Endothelial cell of umbilical vein (primary cell): ENCODE measurements around the gene VGLL4. TPM values are rescaled to one million over a fixed set of nuclear protein-coding genes. Genes with fewer than 3 reads are reported as not detected.

ENCODE experiments used
- BruUV-seq: library from RNA; stranded (reverse); fragments of 400-500 nt; replicated peaks from 2 replicates; lab custom pipeline; 2021; lab: Mats Ljungman, UMichigan
- CTCF ChIA-PET: fragments of 300-600, 350-600 bp; sonication (Branson Sonifier 250); formaldehyde crosslinking; loops from one replicate; lab custom pipeline; 2021; ENCODE audit warnings: antibody characterized with exemption, inconsistent platforms; lab: Charles Lee
- POLR2A ChIA-PET: fragments of 300-600, 350-600 bp; sonication (Branson Sonifier 250); formaldehyde crosslinking; loops from one replicate; lab custom pipeline; 2021; ENCODE audit warnings: antibody characterized with exemption, inconsistent platforms; lab: Charles Lee
- DNase-seq: peaks from one replicate; pipeline ENCODE4 v3.0.0-alpha.2; 2011; ENCODE audit warnings: low read depth, low spot score
- FAIRE-seq: peaks from 2 replicates; lab custom pipeline; 2011; peaks lifted over from hg19 to GRCh38; lab: Jason Lieb, UNC
- H2AFZ ChIP-seq: 2 replicates; pipeline ENCODE4 v1.6.0; 2012; ENCODE audit warnings: low read depth, low read length, control low read depth, inconsistent platforms
- H3K27ac ChIP-seq: 2 replicates; pipeline ENCODE4 v1.5.1; 2011; ENCODE audit warnings: low read depth, mild to moderate bottlenecking, control low read depth, low read length, moderate library complexity; ENCODE audit not compliant: insufficient read depth
- H3K27me3 ChIP-seq, 2 experiments: 2 replicates each; pipeline versions ENCODE4 v1.6.0 to v1.6.1; 2011; ENCODE audit warnings: low read length in 2 of 2, mixed read lengths in 1 of 2; ENCODE audit not compliant: control insufficient read depth in 2 of 2, insufficient read depth in 2 of 2
- H3K36me3 ChIP-seq, 2 experiments: 2 replicates in 1 of 2; 3 replicates in 1 of 2; pipeline ENCODE4 v1.5.1; 2011; ENCODE audit warnings: low read length in 2 of 2, mild to moderate bottlenecking in 1 of 2, moderate library complexity in 1 of 2; ENCODE audit not compliant: control insufficient read depth in 2 of 2, insufficient read depth in 2 of 2; ENCODE audit errors: extremely low read depth in 1 of 2
- H3K4me1 ChIP-seq: 3 replicates; pipeline ENCODE4 v1.5.1; 2011; ENCODE audit warnings: mild to moderate bottlenecking, low read length; ENCODE audit not compliant: control insufficient read depth, insufficient read depth; ENCODE audit errors: extremely low read depth
- H3K4me2 ChIP-seq: 2 replicates; pipeline ENCODE4 v1.6.1; 2011; ENCODE audit warnings: low read length, control low read depth, mixed read lengths; ENCODE audit not compliant: insufficient read depth
- H3K4me3 ChIP-seq, 3 experiments: fragments of 200-600 bp in 1 of 3; sonication (generic), shearing (Covaris generic) in 1 of 3; replicated peaks in 1 of 3; 2 replicates each; pipeline ENCODE4 v1.5.1; 2011 to 2016; ENCODE audit warnings: control low read depth in 3 of 3, low read length in 3 of 3, mild to moderate bottlenecking in 2 of 3, inconsistent platforms in 1 of 3, low read depth in 1 of 3, moderate library complexity in 1 of 3; ENCODE audit not compliant: insufficient read depth in 1 of 3
- H3K79me2 ChIP-seq: 2 replicates; pipeline ENCODE4 v1.6.0; 2012; ENCODE audit warnings: low read length, inconsistent platforms; ENCODE audit not compliant: control insufficient read depth, insufficient read depth
- H3K9ac ChIP-seq: replicated peaks from 2 replicates; pipeline ENCODE3; 2011; ENCODE audit warnings: low read length, control low read depth; ENCODE audit not compliant: insufficient read depth; ENCODE audit errors: extremely low read depth
- H3K9me1 ChIP-seq: replicated peaks from 3 replicates; pipeline ENCODE4 v1.6.0; 2011; ENCODE audit warnings: mild to moderate bottlenecking, low read length; ENCODE audit not compliant: control insufficient read depth, insufficient read depth; ENCODE audit errors: extremely low read depth
- H3K9me3 ChIP-seq: replicated peaks from 2 replicates; pipeline ENCODE4 v1.5.1; 2012; ENCODE audit warnings: low read length, inconsistent platforms; ENCODE audit not compliant: control insufficient read depth, insufficient read depth
- H4K20me1 ChIP-seq: replicated peaks from 2 replicates; pipeline ENCODE3; 2011; ENCODE audit warnings: mild to moderate bottlenecking, low read length; ENCODE audit not compliant: control insufficient read depth, insufficient read depth; ENCODE audit errors: extremely low read depth
- EZH2 ChIP-seq: IDR thresholded peaks from 2 replicates; pipeline ENCODE4 v1.6.1; 2012; ENCODE audit warnings: borderline replicate concordance, low read depth, mild to moderate bottlenecking, moderate library complexity, low read length, inconsistent platforms; ENCODE audit not compliant: severe bottlenecking
- FOS ChIP-seq: IDR thresholded peaks from 2 replicates; pipeline ENCODE4 v1.6.1; 2011; ENCODE audit warnings: mild to moderate bottlenecking, low read length, moderate library complexity, borderline replicate concordance; ENCODE audit not compliant: insufficient read depth
- GATA2 ChIP-seq: IDR thresholded peaks from 2 replicates; pipeline ENCODE4 v1.7.0; 2011; ENCODE audit warnings: low read depth, mild to moderate bottlenecking, moderate library complexity, mixed read lengths, low read length; ENCODE audit not compliant: insufficient read length, insufficient read depth
- JUN ChIP-seq: IDR thresholded peaks from 2 replicates; pipeline ENCODE4 v1.6.1; 2011; ENCODE audit warnings: borderline replicate concordance, low read depth; ENCODE audit not compliant: insufficient read length, insufficient read depth
- MYC ChIP-seq: IDR thresholded peaks from one replicate; pipeline ENCODE4 v1.6.1; 2011; ENCODE audit warnings: mild to moderate bottlenecking, low read depth, low read length
- POLR2A ChIP-seq: IDR thresholded peaks from 2 replicates; pipeline ENCODE4 v1.6.1; 2012; ENCODE audit warnings: low read depth, mild to moderate bottlenecking, control low read depth, low read length
- POLR2AphosphoS5 ChIP-seq: IDR thresholded peaks from 2 replicates; pipeline ENCODE4 v1.6.1; 2012; ENCODE audit warnings: low read depth, mild to moderate bottlenecking, control low read depth, low read length, moderate library complexity; ENCODE audit not compliant: insufficient read depth
- dilution Hi-C: fragments of 300-500 bp; cut with MboI; formaldehyde crosslinking; loops from one replicate; pipeline ENCODE4 v1.15.0; 2019; ENCODE audit warnings: low sequenced_read_pairs; ENCODE audit not compliant: extremely low pct_ligation_motif_present
- intact Hi-C: fragments of 100-400 bp; cut with micrococcal nuclease; formaldehyde crosslinking; loops from one replicate; pipeline ENCODE4 v1.10.0; 2022
- polyA plus RNA-seq, 4 experiments: library from polyadenylated mRNA; depleted of rRNA in 3 of 4; stranded (reverse) in 3 of 4; unstranded in 1 of 4; fragments of >200 nt; gene quantifications; 2 replicates each; pipeline versions ENCODE4 v1.2.1 to v1.2.3, GENCODE V29; 2011 to 2012; ENCODE audit warnings: missing spikeins in 1 of 4
- total RNA-seq: library from RNA; stranded (reverse); gene quantifications from 2 replicates; pipeline ENCODE4 v1.2.3, GENCODE V29; 2021
- TF ChIP-seq, protein P1 (sequence below): IDR thresholded peaks from 2 replicates; pipeline ENCODE4 v1.6.1; 2011; ENCODE audit not compliant: insufficient read depth, insufficient read length
- TF ChIP-seq, protein P2 (sequence below), 2 donors: IDR thresholded peaks; 1 replicate in 1 of 2; 2 replicates in 1 of 2; pipeline ENCODE4 v1.5.1; 2011; ENCODE audit warnings: low read length in 2 of 2, mild to moderate bottlenecking in 2 of 2, moderate library complexity in 2 of 2, control low read depth in 1 of 2, inconsistent platforms in 1 of 2, low read depth in 1 of 2; ENCODE audit not compliant: insufficient read depth in 1 of 2; ENCODE audit errors: extremely low read depth in 1 of 2

VGLL4 gene
- total and polyA plus RNA-seq, 2 donors (not counting 3 experiments of a cell fraction or from before 2014, with no cell fraction given): 67.0 to 78.9 TPM

DNA sequence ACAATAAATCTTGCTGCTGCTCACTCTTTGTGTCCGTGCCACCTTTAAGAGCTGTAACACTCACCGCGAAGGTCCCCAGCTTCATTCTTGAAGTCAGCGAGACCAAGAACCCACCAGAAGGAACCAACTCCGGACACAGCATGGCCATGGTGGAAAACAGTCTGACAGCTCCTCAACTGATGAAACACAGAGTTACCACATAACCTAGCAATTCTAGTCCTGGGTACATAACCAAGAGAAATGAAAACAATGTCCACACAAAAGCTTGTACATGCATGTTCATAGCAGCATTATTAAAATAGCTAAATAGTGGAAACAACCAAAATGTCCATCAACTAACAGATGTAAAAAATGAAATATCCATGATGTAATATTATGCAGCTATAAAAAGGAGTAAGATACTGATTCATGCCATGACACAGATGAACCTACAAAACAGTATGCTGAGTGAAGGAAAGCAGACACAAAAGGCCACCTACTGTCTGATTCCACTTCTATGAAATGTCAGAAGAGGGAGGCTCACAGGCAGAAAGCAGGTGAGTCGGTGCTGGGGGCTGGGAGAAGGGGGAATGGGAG, 36.8 kb downstream of the VGLL4 start:
- DNase-seq: no peak
- peaks cover 4% of the 10 kb centered on the region for H3K9me1 ChIP-seq
- no peaks in the 10 kb centered on the region for H3K9me3 ChIP-seq
- peaks cover 0 to 2% of the 10 kb centered on the region in 2 experiments for H3K36me3 ChIP-seq
- ChIA-PET POLR2A (interaction anchor here (1.5 kb wide), 1 partner anchor 31 kb away, joined by 3 read pairs; no protein-coding TSS in a partner anchor), CTCF (interaction anchor here (0.9 to 2.7 kb wide), 7 partner anchors 12 to 228 kb away, joined by 3 to 20 read pairs (median 4); no protein-coding TSS in a partner anchor)
- H2AFZ ChIP-seq: no peak overlapping the region
- H4K20me1 ChIP-seq: peaks cover 14% of the 10 kb centered on the region
- dilution Hi-C loops (no loop called here), intact Hi-C loops (no loop called here)
- H3K79me2 ChIP-seq: peaks cover 97% of the 10 kb centered on the region
- no peak overlapping the region for H3K4me3 ChIP-seq
- TF ChIP-seq EZH2 (no peak), POLR2AphosphoS5 (no peak), GATA2 (no peak)
- H3K27me3 ChIP-seq: no peaks in the 10 kb centered on the region
- no peak overlapping the region for H3K9ac ChIP-seq
- no peak for FAIRE-seq
- H3K4me2 ChIP-seq: no peak overlapping the region
- no TSS peak for BruUV-seq
- peaks cover 2% of the 10 kb centered on the region for H3K4me1 ChIP-seq
- no peak overlapping the region for H3K27ac ChIP-seq

DNA sequence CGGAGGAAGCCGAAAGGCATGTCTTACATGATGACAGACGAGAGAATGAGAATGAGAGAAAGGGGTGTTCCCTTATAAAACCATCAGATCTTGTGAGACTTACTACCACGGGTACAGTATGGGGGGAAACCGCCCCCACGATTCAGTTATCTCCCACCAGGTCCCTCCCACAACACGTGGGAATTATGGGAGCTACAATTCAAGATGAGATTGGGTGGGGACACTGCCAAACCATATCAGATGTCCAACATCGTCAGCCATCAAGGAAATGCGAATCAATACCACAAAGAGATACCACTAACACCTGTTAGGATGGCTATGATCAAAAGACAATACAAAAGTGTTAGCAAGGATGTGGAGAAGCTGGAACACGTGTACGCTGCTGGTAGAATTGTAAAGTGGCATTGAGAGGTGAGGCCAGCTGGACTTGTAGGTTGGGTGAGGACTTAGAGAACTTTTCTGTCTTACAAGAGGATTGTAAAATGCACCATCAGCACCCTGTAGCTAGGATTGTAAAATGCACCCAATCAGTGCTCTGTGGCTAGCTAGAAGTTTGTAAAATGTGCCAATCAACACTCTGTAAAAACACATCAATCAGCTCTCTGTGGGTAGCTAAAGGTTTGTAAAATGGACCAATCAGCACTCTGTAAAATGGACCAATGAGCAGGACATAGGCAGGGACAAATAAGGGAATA, 37.5 kb downstream of the VGLL4 start:
- Histone ChIP-seq H3K9ac (no peak overlapping the region), H3K4me1 (peaks cover 8% of the 10 kb centered on the region), H3K36me3 (peaks cover 2 to 3% of the 10 kb centered on the region in 2 experiments), H3K4me2 (no peak overlapping the region), H4K20me1 (peaks cover 14% of the 10 kb centered on the region), H3K9me1 (peaks cover 4% of the 10 kb centered on the region), H3K4me3 (no peak overlapping the region), H3K27ac (no peak overlapping the region), H3K79me2 (peaks cover 94% of the 10 kb centered on the region), H3K9me3 (no peaks in the 10 kb centered on the region), H2AFZ (no peak overlapping the region), H3K27me3 (no peaks in the 10 kb centered on the region)
- dilution Hi-C loops: no loop called here
- FAIRE-seq (no peak), DNase-seq (no peak)
- no TSS peak for BruUV-seq
- POLR2A ChIA-PET: interaction anchor here (1.5 kb wide), 1 partner anchor 32 kb away, joined by 3 read pairs; no protein-coding TSS in a partner anchor
- intact Hi-C loops: no loop called here
- TF ChIP-seq FOS (no peak), MYC (no peak), POLR2A (no peak), JUN (no peak), GATA2 (no peak), EZH2 (no peak), POLR2AphosphoS5 (no peak)
- TF ChIP-seq, protein P1, sequence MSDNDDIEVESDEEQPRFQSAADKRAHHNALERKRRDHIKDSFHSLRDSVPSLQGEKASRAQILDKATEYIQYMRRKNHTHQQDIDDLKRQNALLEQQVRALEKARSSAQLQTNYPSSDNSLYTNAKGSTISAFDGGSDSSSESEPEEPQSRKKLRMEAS: no peak
- TF ChIP-seq, protein P2, sequence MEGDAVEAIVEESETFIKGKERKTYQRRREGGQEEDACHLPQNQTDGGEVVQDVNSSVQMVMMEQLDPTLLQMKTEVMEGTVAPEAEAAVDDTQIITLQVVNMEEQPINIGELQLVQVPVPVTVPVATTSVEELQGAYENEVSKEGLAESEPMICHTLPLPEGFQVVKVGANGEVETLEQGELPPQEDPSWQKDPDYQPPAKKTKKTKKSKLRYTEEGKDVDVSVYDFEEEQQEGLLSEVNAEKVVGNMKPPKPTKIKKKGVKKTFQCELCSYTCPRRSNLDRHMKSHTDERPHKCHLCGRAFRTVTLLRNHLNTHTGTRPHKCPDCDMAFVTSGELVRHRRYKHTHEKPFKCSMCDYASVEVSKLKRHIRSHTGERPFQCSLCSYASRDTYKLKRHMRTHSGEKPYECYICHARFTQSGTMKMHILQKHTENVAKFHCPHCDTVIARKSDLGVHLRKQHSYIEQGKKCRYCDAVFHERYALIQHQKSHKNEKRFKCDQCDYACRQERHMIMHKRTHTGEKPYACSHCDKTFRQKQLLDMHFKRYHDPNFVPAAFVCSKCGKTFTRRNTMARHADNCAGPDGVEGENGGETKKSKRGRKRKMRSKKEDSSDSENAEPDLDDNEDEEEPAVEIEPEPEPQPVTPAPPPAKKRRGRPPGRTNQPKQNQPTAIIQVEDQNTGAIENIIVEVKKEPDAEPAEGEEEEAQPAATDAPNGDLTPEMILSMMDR (IDR thresholded peaks at IDR 0.05; ENCODE audit: extremely low read depth in 1 of 2, insufficient read depth in 1 of 2, low read depth in 1 of 2, low read length in 2 of 2): no peak
- CTCF ChIA-PET: interaction anchor here (1.2 to 2.7 kb wide), 6 partner anchors 9 to 227 kb away, joined by 3 to 20 read pairs (median 4); no protein-coding TSS in a partner anchor
